Omental fat pad (tissue), 4 donors: ENCODE data around the gene CFI. TPM values are rescaled to one million over a fixed set of nuclear protein-coding genes. Genes with fewer than 3 reads are reported as not detected.
"Not testable (repeated sequence)": the region's sequence is repeated elsewhere in the genome, so short reads cannot be mapped to it uniquely, and the experiment has no call there.

ENCODE experiments used
- ATAC-seq: fragments of 150-250 bp; one replicate; pipeline ENCODE4 v1.9.1; 2016; ENCODE audit warnings: mild to moderate bottlenecking, moderate library complexity; ENCODE audit not compliant: low FRiP score
- DNase-seq: peaks from one replicate; pipeline ENCODE4 v3.0.0-alpha.2; 2019; ENCODE audit warnings: low spot score
- total RNA-seq, 4 donors: library from RNA; depleted of rRNA; stranded (reverse); fragments of >200 nt; gene quantifications; one replicate each; pipeline ENCODE4 v1.1.0, GENCODE V29; 2016
- TF ChIP-seq, protein P1 (sequence below), 3 donors: fragments of 450-650 bp; IDR thresholded peaks; one replicate each; pipeline ENCODE4 v1.5.1; 2016 to 2017; ENCODE audit warnings: antibody characterized with exemption in 3 of 3, mild to moderate bottlenecking in 3 of 3, moderate library complexity in 2 of 3

The CFI gene
- total RNA-seq, 4 donors from 2014 or later = 49.7 to 127 (median 55.1) TPM

DNA sequence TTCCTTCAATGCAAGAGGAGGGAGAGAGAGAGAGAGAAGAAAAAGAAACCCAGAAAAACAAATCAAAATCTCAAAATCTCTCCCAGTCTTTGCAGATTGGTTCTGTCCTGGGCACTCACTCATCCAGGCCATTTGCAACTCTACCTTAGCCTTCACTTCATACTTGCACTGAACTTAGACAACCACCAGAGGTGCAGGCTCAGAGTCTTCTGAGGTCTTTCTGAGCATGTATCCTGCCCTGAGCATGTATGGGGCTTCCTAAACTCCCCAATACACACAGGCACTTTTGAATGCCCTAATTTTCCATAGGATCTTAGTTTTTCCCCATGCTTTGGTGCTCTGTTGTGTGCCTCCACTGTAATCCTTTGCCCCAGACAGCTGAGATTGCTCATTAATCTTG is 2.9 kb downstream of the CFI start:
- DNase-seq (no peak), ATAC-seq (no peak)
- TF ChIP-seq, protein P1, sequence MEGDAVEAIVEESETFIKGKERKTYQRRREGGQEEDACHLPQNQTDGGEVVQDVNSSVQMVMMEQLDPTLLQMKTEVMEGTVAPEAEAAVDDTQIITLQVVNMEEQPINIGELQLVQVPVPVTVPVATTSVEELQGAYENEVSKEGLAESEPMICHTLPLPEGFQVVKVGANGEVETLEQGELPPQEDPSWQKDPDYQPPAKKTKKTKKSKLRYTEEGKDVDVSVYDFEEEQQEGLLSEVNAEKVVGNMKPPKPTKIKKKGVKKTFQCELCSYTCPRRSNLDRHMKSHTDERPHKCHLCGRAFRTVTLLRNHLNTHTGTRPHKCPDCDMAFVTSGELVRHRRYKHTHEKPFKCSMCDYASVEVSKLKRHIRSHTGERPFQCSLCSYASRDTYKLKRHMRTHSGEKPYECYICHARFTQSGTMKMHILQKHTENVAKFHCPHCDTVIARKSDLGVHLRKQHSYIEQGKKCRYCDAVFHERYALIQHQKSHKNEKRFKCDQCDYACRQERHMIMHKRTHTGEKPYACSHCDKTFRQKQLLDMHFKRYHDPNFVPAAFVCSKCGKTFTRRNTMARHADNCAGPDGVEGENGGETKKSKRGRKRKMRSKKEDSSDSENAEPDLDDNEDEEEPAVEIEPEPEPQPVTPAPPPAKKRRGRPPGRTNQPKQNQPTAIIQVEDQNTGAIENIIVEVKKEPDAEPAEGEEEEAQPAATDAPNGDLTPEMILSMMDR (IDR thresholded peaks at IDR 0.05) = no peak

DNA sequence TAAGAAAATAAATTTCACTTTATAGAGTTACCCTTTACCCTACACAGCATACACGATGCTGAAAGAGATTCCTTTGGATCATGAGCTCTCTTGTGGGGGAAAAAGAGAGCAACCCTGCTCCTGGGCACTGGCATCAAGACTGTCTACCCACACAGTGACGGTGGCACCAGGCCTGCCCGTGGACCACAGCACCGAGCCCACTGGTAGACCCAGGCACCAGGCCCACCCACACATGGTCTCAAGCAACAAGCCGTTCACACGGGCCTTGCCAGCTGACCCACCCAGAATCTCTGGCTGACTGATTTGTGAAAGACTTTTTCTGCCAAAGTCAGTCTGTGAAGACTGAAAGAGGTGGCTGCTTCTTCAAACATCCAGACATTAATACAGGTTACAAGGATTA is 6.7 kb downstream of the CFI start:
- DNase-seq = no peak
- ATAC-seq = no peak
- TF ChIP-seq, protein P1 (IDR thresholded peaks at IDR 0.05) = no peak

DNA sequence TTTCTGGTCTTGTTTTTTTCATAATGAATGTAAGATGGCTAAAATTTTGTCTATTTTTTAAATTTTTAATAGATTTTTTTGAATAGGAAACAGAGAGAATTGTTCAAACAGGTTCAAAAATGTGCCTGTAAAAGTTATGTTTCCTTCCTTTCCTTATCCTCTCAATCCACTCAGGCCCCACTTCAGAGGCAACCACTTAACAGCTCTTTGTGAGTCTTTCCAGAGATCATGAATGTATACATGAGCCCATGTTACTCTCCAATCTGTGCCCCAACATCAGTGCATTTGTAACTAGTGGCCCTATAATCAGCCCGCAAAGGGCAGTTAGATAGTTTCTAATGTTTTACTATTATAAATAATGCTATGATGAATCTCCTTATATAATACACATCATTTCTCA is 14.0 kb downstream of the CFI start:
- DNase-seq = no peak
- ATAC-seq = no peak
- TF ChIP-seq, protein P1 (IDR thresholded peaks at IDR 0.05) = no peak

DNA sequence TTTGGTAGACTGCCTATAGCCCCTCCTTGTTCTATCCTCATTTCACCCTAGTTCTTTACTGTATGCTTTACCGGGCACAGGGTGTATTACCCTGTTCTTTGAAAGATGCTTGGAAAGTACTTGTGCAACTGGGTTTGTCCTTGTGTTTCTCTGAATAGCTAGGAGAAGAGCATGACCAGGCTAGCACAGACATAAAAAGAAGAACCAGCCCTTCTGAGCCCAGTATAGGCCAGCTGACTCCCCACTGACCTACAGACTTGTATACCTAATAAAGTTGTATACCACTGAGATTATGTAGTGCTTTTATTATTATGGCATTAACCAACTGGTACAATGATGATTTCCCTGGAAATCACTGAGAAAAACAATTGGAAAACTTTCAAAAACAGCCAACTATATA is 15.0 kb downstream of the CFI start:
- DNase-seq (no peak), ATAC-seq (no peak)
- TF ChIP-seq, protein P1 (IDR thresholded peaks at IDR 0.05) = no peak

DNA sequence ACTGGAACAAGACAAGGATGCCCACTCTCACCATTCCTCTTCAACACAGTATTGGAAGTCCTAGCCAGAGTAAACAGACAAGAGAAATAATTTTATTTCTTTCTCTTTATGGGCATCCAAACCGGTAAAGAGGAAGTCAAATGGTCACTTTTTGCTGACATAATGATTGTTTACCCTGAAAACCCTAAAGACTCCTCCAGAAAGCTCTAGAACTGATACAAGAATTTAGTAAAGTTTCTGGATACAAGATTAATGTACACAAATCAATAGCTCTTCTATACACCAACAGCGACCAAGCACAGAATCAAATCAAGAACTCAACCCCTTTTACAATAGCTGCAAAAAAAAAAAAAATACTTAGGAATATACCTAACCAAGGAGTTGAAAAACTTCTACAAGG is 19.7 kb downstream of the CFI start:
- ATAC-seq, DNase-seq: not testable (repeated sequence)

DNA sequence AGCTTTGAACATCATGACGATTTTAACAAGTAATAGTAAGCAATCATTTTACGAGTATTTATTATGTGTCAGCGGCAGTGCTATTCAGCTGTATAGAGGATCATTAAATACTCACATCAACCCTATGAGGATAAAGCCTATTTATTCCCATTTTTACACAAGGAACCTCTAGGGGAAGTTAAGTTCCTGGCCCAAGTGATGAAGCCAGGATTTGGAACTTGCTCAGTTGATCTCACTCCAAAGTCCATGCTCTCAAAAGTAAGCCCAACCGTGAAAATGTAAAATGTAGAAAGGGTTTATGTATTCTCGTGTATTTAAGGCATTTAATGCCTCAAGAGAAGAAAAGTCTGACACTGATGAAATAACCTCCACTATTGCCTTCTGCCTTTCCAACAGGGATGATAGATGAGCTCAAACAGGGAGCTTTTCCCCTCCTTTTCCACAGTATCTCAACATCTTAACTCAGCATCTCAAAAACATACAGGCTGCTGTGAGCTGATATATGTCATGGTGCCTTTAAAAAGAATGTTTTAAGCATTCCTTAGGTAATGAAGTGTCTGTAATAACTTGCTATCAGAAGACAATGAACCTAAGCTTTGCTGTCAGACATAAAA is 36.9 kb downstream of the CFI start:
- no peak for DNase-seq
- TF ChIP-seq, protein P1 (IDR thresholded peaks at IDR 0.05) = no peak
- ATAC-seq = no peak

DNA sequence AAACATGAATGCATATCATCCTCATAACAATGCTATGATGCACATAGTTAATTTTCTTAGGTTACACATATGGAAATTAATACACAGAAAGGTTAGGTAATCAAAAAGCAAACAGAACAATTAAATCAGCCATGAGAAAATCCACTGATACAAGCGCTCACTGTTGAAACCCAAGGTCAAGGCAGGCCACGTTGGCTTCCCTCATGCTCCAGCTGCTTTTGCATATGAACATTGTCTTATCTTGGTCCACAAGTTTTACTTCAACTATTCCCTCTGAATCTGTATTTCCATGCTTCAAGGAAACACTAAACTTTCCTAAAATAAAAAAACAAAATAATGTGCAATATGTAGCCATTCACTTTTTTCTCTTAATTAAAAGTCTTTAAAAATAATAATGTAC is 37.4 kb downstream of the CFI start:
- no peak for DNase-seq
- TF ChIP-seq, protein P1 (IDR thresholded peaks at IDR 0.05) = no peak
- ATAC-seq = no peak
